ENCODE measurements around the gene OR6X1.

- no peak for TF ChIP-seq CTCF (conservative IDR thresholded peaks at IDR 0.05; ENCODE audit: low read length)
- TF ChIP-seq EZH2phosphoT487 (IDR thresholded peaks at IDR 0.05; ENCODE audit: borderline replicate concordance): no peak
Observed at GRCh38 chr11:123707206-123707605, 47.1 kb downstream of the OR6X1 start.
